H9 (cell line): ENCODE data around the gene DHX58. TPM values are rescaled to one million over a fixed set of nuclear protein-coding genes. Genes with fewer than 3 reads are reported as not detected.
A peak's percentile ranks its signal among the peaks of the same experiment; 100 is the strongest.

Experiments
- DNase-seq: peaks from one replicate; pipeline ENCODE4 v3.0.0-alpha.2; 2017
- H2AFZ ChIP-seq: one replicate; pipeline ENCODE4 v1.6.1; 2013; ENCODE audit warnings: mild to moderate bottlenecking, low read length, control low read depth, moderate library complexity
- H2AK5ac ChIP-seq: 2 replicates; pipeline ENCODE4 v1.6.1; 2013; ENCODE audit warnings: low read length, control low read depth, mixed read lengths; ENCODE audit not compliant: insufficient read length
- H2BK120ac ChIP-seq: one replicate; pipeline ENCODE4 v1.6.1; 2013; ENCODE audit warnings: low read depth, mild to moderate bottlenecking, low read length, control low read depth, inconsistent platforms; ENCODE audit not compliant: poor library complexity, severe bottlenecking
- H2BK12ac ChIP-seq: 2 replicates; pipeline ENCODE4 v1.6.1; 2013; ENCODE audit warnings: low read length, control low read depth, mixed read lengths, low read depth; ENCODE audit not compliant: insufficient read length
- H2BK15ac ChIP-seq: 2 replicates; pipeline ENCODE4 v1.6.1; 2013; ENCODE audit warnings: low read depth, low read length, control low read depth
- H2BK20ac ChIP-seq: one replicate; pipeline ENCODE4 v1.6.1; 2013; ENCODE audit warnings: low read depth, mild to moderate bottlenecking, low read length, control low read depth, inconsistent platforms; ENCODE audit not compliant: poor library complexity, severe bottlenecking
- H2BK5ac ChIP-seq: 2 replicates; pipeline ENCODE4 v1.6.1; 2013; ENCODE audit warnings: low read length, control low read depth, mixed read lengths; ENCODE audit not compliant: insufficient read length
- H3K14ac ChIP-seq: 2 replicates; pipeline ENCODE4 v1.6.1; 2013; ENCODE audit warnings: low read length, control low read depth; ENCODE audit not compliant: insufficient read depth
- H3K18ac ChIP-seq: 2 replicates; pipeline ENCODE4 v1.6.1; 2013; ENCODE audit warnings: low read depth, mild to moderate bottlenecking, mixed read lengths, low read length, control low read depth; ENCODE audit not compliant: insufficient read length
- H3K23ac ChIP-seq: 2 replicates; pipeline ENCODE4 v1.6.1; 2013; ENCODE audit warnings: low read length, control low read depth, mixed read lengths, low read depth; ENCODE audit not compliant: insufficient read length
- H3K23me2 ChIP-seq: 2 replicates; pipeline ENCODE4 v1.6.1; 2013; ENCODE audit warnings: low read depth, mild to moderate bottlenecking, mixed read lengths, low read length, control low read depth; ENCODE audit not compliant: insufficient read length, poor library complexity, severe bottlenecking
- H3K27ac ChIP-seq: 2 replicates; pipeline ENCODE4 v1.5.1; 2013; ENCODE audit warnings: low read length, control low read depth, mixed read lengths, low read depth; ENCODE audit not compliant: insufficient read length
- H3K27me3 ChIP-seq: 2 replicates; pipeline ENCODE4 v1.6.1; 2013; ENCODE audit warnings: low read length, control low read depth, inconsistent platforms; ENCODE audit not compliant: insufficient read depth
- H3K4ac ChIP-seq: 2 replicates; pipeline ENCODE4 v1.6.1; 2013; ENCODE audit warnings: low read depth, mild to moderate bottlenecking, control low read depth, inconsistent platforms, low read length, moderate library complexity
- H3K4me1 ChIP-seq: 2 replicates; pipeline ENCODE4 v1.6.1; 2013; ENCODE audit warnings: low read length, control low read depth, inconsistent platforms; ENCODE audit not compliant: insufficient read depth
- H3K4me2 ChIP-seq: 2 replicates; pipeline ENCODE4 v1.6.1; 2013; ENCODE audit warnings: low read length, control low read depth, mixed read lengths; ENCODE audit not compliant: insufficient read length, insufficient read depth
- H3K56ac ChIP-seq: 2 replicates; pipeline ENCODE4 v1.6.1; 2013; ENCODE audit warnings: low read depth, mild to moderate bottlenecking, mixed read lengths, low read length, control low read depth; ENCODE audit not compliant: insufficient read length
- H3K79me1 ChIP-seq: 2 replicates; pipeline ENCODE4 v1.6.1; 2013; ENCODE audit warnings: low read depth, mild to moderate bottlenecking, moderate library complexity, low read length, control low read depth, inconsistent platforms; ENCODE audit not compliant: insufficient read depth, poor library complexity, severe bottlenecking
- H3K79me2 ChIP-seq: 2 replicates; pipeline ENCODE4 v1.6.1; 2013; ENCODE audit warnings: low read length, control low read depth, inconsistent platforms; ENCODE audit not compliant: insufficient read depth
- H3K9ac ChIP-seq: 2 replicates; pipeline ENCODE4 v1.6.1; 2013; ENCODE audit warnings: low read length, control low read depth, mixed read lengths; ENCODE audit not compliant: insufficient read length; ENCODE audit errors: extremely low read depth
- H3K9me3 ChIP-seq: one replicate; pipeline ENCODE4 v1.6.1; 2013; ENCODE audit warnings: low read depth, low read length, inconsistent platforms; ENCODE audit not compliant: control insufficient read depth
- H3T11ph ChIP-seq: one replicate; pipeline ENCODE4 v1.6.1; 2013; ENCODE audit warnings: mild to moderate bottlenecking, low read length, control low read depth, inconsistent platforms
- H4K20me1 ChIP-seq: one replicate; pipeline ENCODE4 v1.6.1; 2013; ENCODE audit not compliant: control insufficient read depth, insufficient read length, insufficient read depth
- H4K5ac ChIP-seq: 2 replicates; pipeline ENCODE4 v1.6.1; 2013; ENCODE audit warnings: low read depth, mild to moderate bottlenecking, mixed read lengths, low read length, control low read depth; ENCODE audit not compliant: insufficient read length
- H4K8ac ChIP-seq: replicated peaks from 2 replicates; pipeline ENCODE4 v1.6.1; 2013; ENCODE audit warnings: low read length, control low read depth, mixed read lengths, low read depth; ENCODE audit not compliant: insufficient read length
- H4K91ac ChIP-seq: 2 replicates; pipeline ENCODE4 v1.6.1; 2013; ENCODE audit warnings: low read depth, mild to moderate bottlenecking, moderate library complexity, mixed read lengths, low read length, control low read depth; ENCODE audit not compliant: insufficient read length
- H3K27ac Mint-ChIP-seq, 3 experiments: 2 replicates in 2 of 3; 3 replicates in 1 of 3; pipeline ENCODE4 v1.8.0; 2020 to 2021; ENCODE audit warnings: mixed read lengths in 3 of 3, mild to moderate bottlenecking in 1 of 3, moderate library complexity in 1 of 3
- H3K27me3 Mint-ChIP-seq: 2 replicates; pipeline ENCODE4 v1.8.0; 2021; ENCODE audit warnings: low read depth, mild to moderate bottlenecking, moderate library complexity, mixed read lengths
- H3K36me3 Mint-ChIP-seq, 3 experiments: 2 replicates in 2 of 3; 3 replicates in 1 of 3; pipeline ENCODE4 v1.8.0; 2020 to 2021; ENCODE audit warnings: low read depth in 3 of 3, mixed read lengths in 3 of 3; ENCODE audit not compliant: insufficient read depth in 1 of 3
- H3K4me1 Mint-ChIP-seq, 2 experiments: 2 replicates each; pipeline ENCODE4 v1.8.0; 2020; ENCODE audit warnings: mixed read lengths in 2 of 2
- H3K4me3 Mint-ChIP-seq, 2 experiments: 2 replicates in 1 of 2; 3 replicates in 1 of 2; pipeline ENCODE4 v1.8.0; 2020 to 2021; ENCODE audit warnings: mild to moderate bottlenecking in 2 of 2, mixed read lengths in 2 of 2, moderate library complexity in 1 of 2
- H3K9me3 Mint-ChIP-seq, 2 experiments: 2 replicates in 1 of 2; 3 replicates in 1 of 2; pipeline ENCODE4 v1.8.0; 2020; ENCODE audit warnings: mild to moderate bottlenecking in 2 of 2, mixed read lengths in 2 of 2, moderate library complexity in 1 of 2
- WGBS: extraction: QIAGEN DNeasy Blood & Tissue Kit; methylation state at CpG from one replicate; pipeline ENCODE4 v1.1.7; 2013; ENCODE audit warnings: missing lambda C conversion rate, low lambda C conversion rate, mixed read lengths; ENCODE audit not compliant: insufficient read length; ENCODE audit errors: extremely low coverage; 5-methylcytosine and 5-hydroxymethylcytosine counted together
- total RNA-seq: library from RNA; stranded (reverse); gene quantifications from 2 replicates; pipeline ENCODE4 v1.2.1, GENCODE V29; 2021
- TF ChIP-seq, protein P1 (sequence below): fragments of 200-600 bp; sonication (generic); conservative IDR thresholded peaks from 3 replicates; pipeline ENCODE4 v1.8.0; 2021; ENCODE audit warnings: antibody characterized with exemption, mild to moderate bottlenecking

Gene DHX58
- total RNA-seq, 1 experiment from 2014 or later = 3.9 TPM

DNA sequence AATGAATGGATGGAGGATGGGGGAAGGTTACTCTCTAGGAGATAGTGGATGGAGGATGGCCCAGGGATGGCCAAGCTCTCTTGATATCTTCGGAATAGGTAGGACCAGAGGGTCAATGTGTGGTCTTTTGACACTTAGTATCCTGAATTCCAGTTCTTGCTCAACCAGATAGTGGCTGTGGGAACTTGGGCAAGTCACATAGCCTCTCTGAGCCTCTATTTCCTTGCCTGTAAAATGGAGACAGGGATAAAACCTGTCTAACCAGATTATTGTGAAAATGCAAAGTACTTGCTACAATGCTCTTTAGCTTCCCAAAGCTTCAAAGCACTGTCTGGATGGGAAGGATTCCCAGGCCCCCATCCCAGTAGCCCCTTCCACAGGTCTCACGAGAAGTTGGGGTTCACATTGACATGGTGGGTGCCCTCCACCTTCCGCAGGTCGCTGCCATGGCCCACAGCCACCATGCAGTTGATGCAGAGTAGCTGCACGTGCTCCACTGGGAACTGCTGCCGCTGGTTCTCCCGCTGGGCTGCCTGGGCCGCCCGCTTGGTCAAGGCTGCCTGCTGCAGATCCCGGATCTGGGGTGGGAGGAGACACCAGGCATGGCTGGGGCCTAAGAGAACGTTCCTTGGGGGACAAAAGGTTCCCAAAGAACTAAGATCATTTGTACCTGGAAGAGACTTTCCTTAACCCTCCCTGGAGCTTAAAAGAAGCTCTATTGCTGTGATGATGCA lies 9.1 kb downstream of the DHX58 start:
- H3K79me2 ChIP-seq = no peaks in the 10 kb centered on the region
- H2AK5ac ChIP-seq = no peak overlapping the region
- no peak overlapping the region for H3K4ac ChIP-seq
- H4K8ac ChIP-seq = no peak overlapping the region
- Mint-ChIP-seq H3K4me1 (peaks cover 16 to 26% of the 10 kb centered on the region in 2 experiments), H3K27ac (peak overlapping the region in 1 of 3 experiments; percentile 37; a peak in 1 of 7 replicates), H3K27me3 (peaks cover 16% of the 10 kb centered on the region), H3K4me3 (no peak overlapping the region), H3K36me3 (no peaks in the 10 kb centered on the region), H3K9me3 (no peaks in the 10 kb centered on the region)
- no peak overlapping the region for H3K18ac ChIP-seq
- no peaks in the 10 kb centered on the region for H3K23me2 ChIP-seq
- H3K9me3 ChIP-seq = no peaks in the 10 kb centered on the region
- no peak overlapping the region for H3K4me2 ChIP-seq
- H3K23ac ChIP-seq = no peak overlapping the region
- no peak overlapping the region for H2BK5ac ChIP-seq
- H4K20me1 ChIP-seq = no peaks in the 10 kb centered on the region
- H3K14ac ChIP-seq = no peak overlapping the region; the same call in 1 of the 2 replicates
- peaks cover 4% of the 10 kb centered on the region; the same call in 1 of the 2 replicates for H3K4me1 ChIP-seq
- no peak overlapping the region for H3K27ac ChIP-seq
- H2BK120ac ChIP-seq = no peak overlapping the region
- no peak overlapping the region for H2BK15ac ChIP-seq
- H3K79me1 ChIP-seq = no peaks in the 10 kb centered on the region
- H3T11ph ChIP-seq = no peak overlapping the region
- no peak for DNase-seq
- no CpG with 5 or more reads among the region's 11 CpGs for WGBS
- H2BK12ac ChIP-seq = no peak overlapping the region
- no peak overlapping the region for H3K56ac ChIP-seq
- TF ChIP-seq, protein P1, sequence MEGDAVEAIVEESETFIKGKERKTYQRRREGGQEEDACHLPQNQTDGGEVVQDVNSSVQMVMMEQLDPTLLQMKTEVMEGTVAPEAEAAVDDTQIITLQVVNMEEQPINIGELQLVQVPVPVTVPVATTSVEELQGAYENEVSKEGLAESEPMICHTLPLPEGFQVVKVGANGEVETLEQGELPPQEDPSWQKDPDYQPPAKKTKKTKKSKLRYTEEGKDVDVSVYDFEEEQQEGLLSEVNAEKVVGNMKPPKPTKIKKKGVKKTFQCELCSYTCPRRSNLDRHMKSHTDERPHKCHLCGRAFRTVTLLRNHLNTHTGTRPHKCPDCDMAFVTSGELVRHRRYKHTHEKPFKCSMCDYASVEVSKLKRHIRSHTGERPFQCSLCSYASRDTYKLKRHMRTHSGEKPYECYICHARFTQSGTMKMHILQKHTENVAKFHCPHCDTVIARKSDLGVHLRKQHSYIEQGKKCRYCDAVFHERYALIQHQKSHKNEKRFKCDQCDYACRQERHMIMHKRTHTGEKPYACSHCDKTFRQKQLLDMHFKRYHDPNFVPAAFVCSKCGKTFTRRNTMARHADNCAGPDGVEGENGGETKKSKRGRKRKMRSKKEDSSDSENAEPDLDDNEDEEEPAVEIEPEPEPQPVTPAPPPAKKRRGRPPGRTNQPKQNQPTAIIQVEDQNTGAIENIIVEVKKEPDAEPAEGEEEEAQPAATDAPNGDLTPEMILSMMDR = no peak
- H4K91ac ChIP-seq = no peak overlapping the region
- no peak overlapping the region for H2AFZ ChIP-seq
- H3K27me3 ChIP-seq = no peaks in the 10 kb centered on the region
- no peak overlapping the region for H3K9ac ChIP-seq
- no peak overlapping the region for H4K5ac ChIP-seq
- no peak overlapping the region for H2BK20ac ChIP-seq
